ENCODE results near the gene RNF213.

DNA sequence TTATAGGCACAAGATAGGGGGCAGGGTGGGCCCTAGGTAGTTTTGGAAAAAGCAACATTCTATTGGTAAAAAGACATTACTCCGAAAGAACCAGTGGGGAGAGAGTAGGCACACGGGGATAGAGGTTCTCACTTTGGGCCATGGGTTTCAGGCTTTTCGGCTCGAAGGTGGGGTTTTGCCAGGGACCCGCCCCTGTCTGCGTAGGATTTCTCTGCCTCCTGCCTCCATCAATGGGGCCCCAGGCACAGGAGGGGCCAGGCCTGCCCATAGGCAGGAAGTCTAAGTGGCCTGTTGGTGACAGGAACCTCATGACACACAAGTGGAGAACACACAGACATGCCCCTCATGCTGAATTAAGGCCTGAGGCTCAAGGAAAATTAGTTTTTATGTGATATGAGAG is 57.5 kb downstream of the RNF213 start:
- TF ChIP-seq GATA3 (IDR thresholded peaks at IDR 0.05; ENCODE audit: low read depth, low read length), result no peak
- TF ChIP-seq GATA2 (IDR thresholded peaks at IDR 0.05; ENCODE audit: low read depth, low read length), result no peak
